SU-DHL-6 (cell line): ENCODE results near the gene EXOC4.

ENCODE experiments used
- H2AFZ ChIP-seq: fragments of 200-600 bp; sonication (generic); 2 replicates; pipeline ENCODE4 v1.6.1; 2014; ENCODE audit warnings: low read depth, mild to moderate bottlenecking, moderate library complexity, mixed read lengths, antibody characterized with exemption, low read length; ENCODE audit not compliant: severe bottlenecking
- H3F3A ChIP-seq: fragments of 200-600 bp; shearing (Covaris generic); 2 replicates; pipeline ENCODE4 v1.6.0; 2016; ENCODE audit warnings: antibody characterized with exemption, mild to moderate bottlenecking; ENCODE audit not compliant: insufficient read depth
- H3K27ac ChIP-seq: fragments of 200-600 bp; sonication (generic); 2 replicates; pipeline ENCODE4 v1.5.1; 2016; ENCODE audit warnings: low read depth, mild to moderate bottlenecking, low read length, moderate library complexity, mixed read lengths
- H3K27me3 ChIP-seq: fragments of 200-600 bp; sonication (generic), shearing (Covaris generic); 2 replicates; pipeline ENCODE4 v1.6.0; 2014; ENCODE audit warnings: mild to moderate bottlenecking, low read length
- H3K36me3 ChIP-seq: fragments of 200-600 bp; sonication (generic); 2 replicates; pipeline ENCODE4 v1.6.1; 2014; ENCODE audit warnings: mild to moderate bottlenecking, low read length, mixed read lengths
- H3K4me2 ChIP-seq: fragments of 300-600, 200-600 bp; shearing (Covaris generic), sonication (generic); 2 replicates; pipeline ENCODE4 v1.6.0; 2014; ENCODE audit warnings: low read length, low read depth, mild to moderate bottlenecking; ENCODE audit not compliant: poor library complexity, severe bottlenecking
- H3K4me3 ChIP-seq: fragments of 200-600 bp; sonication (generic); 2 replicates; pipeline ENCODE4 v1.5.1; 2014; ENCODE audit warnings: antibody characterized with exemption, low read length, mild to moderate bottlenecking, mixed read lengths; ENCODE audit not compliant: insufficient read depth, poor library complexity, severe bottlenecking
- H3K79me2 ChIP-seq: fragments of 200-600 bp; sonication (generic); 2 replicates; pipeline ENCODE4 v1.6.1; 2014; ENCODE audit warnings: mild to moderate bottlenecking, low read length, moderate library complexity; ENCODE audit not compliant: insufficient read depth
- H3K9ac ChIP-seq: fragments of 200-600 bp; sonication (generic); 2 replicates; pipeline ENCODE4 v1.7.0; 2014; ENCODE audit warnings: mild to moderate bottlenecking, low read length
- H3K9me2 ChIP-seq: fragments of 200-600 bp; sonication (generic); replicated peaks from 2 replicates; pipeline ENCODE4 v1.6.1; 2014; ENCODE audit warnings: low read length; ENCODE audit not compliant: insufficient read depth
- H3K9me3 ChIP-seq: fragments of 200-600 bp; sonication (generic); 2 replicates; pipeline ENCODE4 v1.6.1; 2014; ENCODE audit warnings: low read length, mixed read lengths; ENCODE audit not compliant: insufficient read depth
- H4K20me1 ChIP-seq: fragments of 200-600 bp; sonication (generic); 2 replicates; pipeline ENCODE4 v1.6.1; 2014; ENCODE audit warnings: low read depth, mild to moderate bottlenecking, antibody characterized with exemption, low read length, moderate library complexity, mixed read lengths
- CTCF ChIP-seq: fragments of 200-600 bp; sonication (generic); IDR thresholded peaks from one replicate; pipeline ENCODE4 v1.5.1; 2017; ENCODE audit warnings: antibody characterized with exemption, mild to moderate bottlenecking, low read length, moderate library complexity; ENCODE audit not compliant: insufficient read depth, poor library complexity, severe bottlenecking
- EZH2phosphoT487 ChIP-seq: fragments of 200-600 bp; sonication (generic), shearing (Covaris generic); conservative IDR thresholded peaks from 2 replicates; pipeline ENCODE4 v1.6.1; 2018; ENCODE audit warnings: mild to moderate bottlenecking, antibody characterized with exemption, low read length, moderate library complexity, mixed read lengths

The EXOC4 gene

GRCh38 chr7:133688483-133689239, 435.8 kb downstream of the EXOC4 start:
- Histone ChIP-seq H3K9me3 (no peaks in the 10 kb centered on the region), H2AFZ (no peak overlapping the region), H3F3A (no peaks in the 10 kb centered on the region), H3K4me3 (no peak overlapping the region), H4K20me1 (no peaks in the 10 kb centered on the region), H3K9me2 (no peaks in the 10 kb centered on the region), H3K27me3 (no peaks in the 10 kb centered on the region), H3K4me2 (no peak overlapping the region), H3K79me2 (no peaks in the 10 kb centered on the region), H3K27ac (no peak overlapping the region), H3K9ac (no peak overlapping the region), H3K36me3 (no peaks in the 10 kb centered on the region)
- TF ChIP-seq EZH2phosphoT487 (no peak), CTCF (no peak)

GRCh38 chr7:133690740-133691139, 437.9 kb downstream of the EXOC4 start:
- no peak overlapping the region for H3K4me2 ChIP-seq
- no peaks in the 10 kb centered on the region for H3K36me3 ChIP-seq
- H3K9ac ChIP-seq, result no peak overlapping the region
- no peaks in the 10 kb centered on the region for H4K20me1 ChIP-seq
- no peak overlapping the region for H3K4me3 ChIP-seq
- no peaks in the 10 kb centered on the region for H3K9me3 ChIP-seq
- H3K9me2 ChIP-seq, result no peaks in the 10 kb centered on the region
- no peaks in the 10 kb centered on the region for H3K79me2 ChIP-seq
- H2AFZ ChIP-seq, result no peak overlapping the region
- no peak for TF ChIP-seq CTCF
- no peak for TF ChIP-seq EZH2phosphoT487
- H3K27me3 ChIP-seq, result no peaks in the 10 kb centered on the region
- no peak overlapping the region for H3K27ac ChIP-seq
- H3F3A ChIP-seq, result no peaks in the 10 kb centered on the region

GRCh38 chr7:133691727-133692610, 439.1 kb downstream of the EXOC4 start:
- H3K27ac ChIP-seq, result no peak overlapping the region
- H3K27me3 ChIP-seq, result no peaks in the 10 kb centered on the region
- no peaks in the 10 kb centered on the region for H3K36me3 ChIP-seq
- no peak overlapping the region for H3K4me2 ChIP-seq
- H4K20me1 ChIP-seq, result no peaks in the 10 kb centered on the region
- TF ChIP-seq EZH2phosphoT487 (no peak), CTCF (no peak)
- no peaks in the 10 kb centered on the region for H3K79me2 ChIP-seq
- H3K9ac ChIP-seq, result no peak overlapping the region
- no peak overlapping the region for H2AFZ ChIP-seq
- H3K4me3 ChIP-seq, result no peak overlapping the region
- no peaks in the 10 kb centered on the region for H3K9me3 ChIP-seq
- no peaks in the 10 kb centered on the region for H3K9me2 ChIP-seq
- no peaks in the 10 kb centered on the region for H3F3A ChIP-seq
